Hepatocyte (in vitro differentiated cells): ENCODE data around the gene NEK10. TPM values are rescaled to one million over a fixed set of nuclear protein-coding genes. Genes with fewer than 3 reads are reported as not detected.

ENCODE experiments used
- DNase-seq: peaks from one replicate; pipeline ENCODE4 v3.0.0-alpha.2; 2016; ENCODE audit warnings: low spot score
- H2AFZ ChIP-seq: fragments of 200-600 bp; sonication (generic); 2 replicates; pipeline ENCODE4 v1.6.0; 2016; ENCODE audit warnings: antibody characterized with exemption, mild to moderate bottlenecking
- H3K27ac ChIP-seq: fragments of 200-600 bp; sonication (generic); 2 replicates; pipeline ENCODE4 v1.5.1; 2016; ENCODE audit warnings: mild to moderate bottlenecking
- H3K27me3 ChIP-seq: fragments of 200-600 bp; sonication (generic); 2 replicates; pipeline ENCODE4 v1.6.1; 2016
- H3K36me3 ChIP-seq: fragments of 200-600 bp; sonication (generic); replicated peaks from 2 replicates; pipeline ENCODE4 v1.5.1; 2016; ENCODE audit warnings: low read depth; ENCODE audit not compliant: insufficient read depth
- H3K4me1 ChIP-seq: fragments of 200-600 bp; sonication (generic); 2 replicates; pipeline ENCODE4 v1.5.1; 2016; ENCODE audit warnings: mild to moderate bottlenecking, moderate library complexity; ENCODE audit not compliant: insufficient read depth
- H3K4me2 ChIP-seq: fragments of 200-600 bp; sonication (generic); 2 replicates; pipeline ENCODE4 v1.6.0; 2016
- H3K4me3 ChIP-seq: fragments of 200-600 bp; sonication (generic); 2 replicates; pipeline ENCODE4 v1.5.1; 2016; ENCODE audit warnings: mild to moderate bottlenecking
- H3K79me2 ChIP-seq: fragments of 200-600 bp; sonication (generic); 2 replicates; pipeline ENCODE4 v1.6.0; 2017; ENCODE audit warnings: mild to moderate bottlenecking
- H3K9me2 ChIP-seq: fragments of 200-600 bp; sonication (generic); replicated peaks from 2 replicates; pipeline ENCODE4 v1.6.0; 2017; ENCODE audit warnings: mild to moderate bottlenecking; ENCODE audit not compliant: insufficient read depth
- H3K9me3 ChIP-seq: fragments of 200-600 bp; sonication (generic); 2 replicates; pipeline ENCODE4 v1.5.1; 2016; ENCODE audit warnings: low read depth, mild to moderate bottlenecking
- H4K20me1 ChIP-seq: fragments of 200-600 bp; sonication (generic); 2 replicates; pipeline ENCODE4 v1.6.0; 2016; ENCODE audit warnings: mild to moderate bottlenecking; ENCODE audit not compliant: insufficient read depth, poor library complexity, severe bottlenecking
- CTCF ChIP-seq: fragments of 200-600 bp; sonication (generic); IDR thresholded peaks from 2 replicates; pipeline ENCODE4 v1.5.1; 2016; ENCODE audit warnings: antibody characterized with exemption, mild to moderate bottlenecking; ENCODE audit not compliant: poor library complexity
- EZH2 ChIP-seq: fragments of 200-600 bp; sonication (generic); IDR thresholded peaks from 2 replicates; pipeline ENCODE4 v1.6.1; 2016; ENCODE audit warnings: antibody characterized with exemption, mild to moderate bottlenecking, borderline replicate concordance
- EZH2phosphoT487 ChIP-seq: fragments of 200-600 bp; sonication (generic); IDR thresholded peaks from one replicate; pipeline ENCODE4 v1.6.1; 2018; ENCODE audit warnings: antibody characterized with exemption, mild to moderate bottlenecking, low read depth, moderate library complexity; ENCODE audit not compliant: unreplicated experiment, severe bottlenecking
- WGBS: methylation state at CpG from one replicate; pipeline ENCODE4 v1.1.6; 2016; ENCODE audit warnings: low lambda C conversion rate; ENCODE audit errors: missing lambda C conversion rate; 5-methylcytosine and 5-hydroxymethylcytosine counted together
- polyA plus RNA-seq: library from polyadenylated mRNA; unstranded; fragments of >200 nt; fragmentation: Nextera tagmentation; extraction: Ambion mirVana; gene quantifications from 2 replicates; pipeline ENCODE4 v1.2.1, GENCODE V29; 2016
- total RNA-seq: library from RNA; depleted of rRNA; stranded (reverse); fragments of >200 nt; gene quantifications from 2 replicates; pipeline ENCODE4 v1.2.3, GENCODE V29; 2014

The NEK10 gene
- total and polyA plus RNA-seq, 2 experiments from 2014 or later: 0.13 to 2.0 TPM

- Histone ChIP-seq H3K27ac (no peak overlapping the region), H3K4me3 (no peak overlapping the region), H4K20me1 (no peaks in the 10 kb centered on the region), H3K4me1 (no peaks in the 10 kb centered on the region), H2AFZ (no peak overlapping the region), H3K27me3 (no peaks in the 10 kb centered on the region), H3K79me2 (no peaks in the 10 kb centered on the region), H3K36me3 (no peaks in the 10 kb centered on the region), H3K9me2 (no peaks in the 10 kb centered on the region), H3K4me2 (no peak overlapping the region), H3K9me3 (no peaks in the 10 kb centered on the region)
- DNase-seq: no peak
- WGBS: 82% methylated on average over 2 of the region's 2 CpGs
- TF ChIP-seq EZH2phosphoT487 (no peak), EZH2 (no peak), CTCF (no peak)
Measured at GRCh38 chr3:27114129-27114528, 255.1 kb downstream of the NEK10 start.

GRCh38 chr3:27110020-27110419, 259.2 kb downstream of the NEK10 start:
- Histone ChIP-seq H2AFZ (no peak overlapping the region), H3K4me3 (no peak overlapping the region), H3K4me2 (no peak overlapping the region), H3K79me2 (no peaks in the 10 kb centered on the region), H3K27me3 (no peaks in the 10 kb centered on the region), H3K27ac (no peak overlapping the region), H3K9me3 (no peaks in the 10 kb centered on the region), H4K20me1 (no peaks in the 10 kb centered on the region), H3K9me2 (no peaks in the 10 kb centered on the region), H3K36me3 (no peaks in the 10 kb centered on the region), H3K4me1 (no peaks in the 10 kb centered on the region)
- 93% methylated on average over 3 of the region's 3 CpGs for WGBS
- no peak for DNase-seq
- TF ChIP-seq EZH2 (no peak), EZH2phosphoT487 (no peak), CTCF (no peak)

GRCh38 chr3:27108322-27108721, 260.9 kb downstream of the NEK10 start:
- Histone ChIP-seq H3K79me2 (no peaks in the 10 kb centered on the region), H3K4me3 (no peak overlapping the region), H3K27me3 (no peaks in the 10 kb centered on the region), H3K4me1 (no peaks in the 10 kb centered on the region), H3K27ac (no peak overlapping the region), H3K9me2 (no peaks in the 10 kb centered on the region), H4K20me1 (no peaks in the 10 kb centered on the region), H3K36me3 (no peaks in the 10 kb centered on the region), H2AFZ (no peak overlapping the region), H3K9me3 (no peaks in the 10 kb centered on the region), H3K4me2 (no peak overlapping the region)
- 90% methylated on average over 4 of the region's 4 CpGs for WGBS
- no peak for DNase-seq
- TF ChIP-seq EZH2phosphoT487 (no peak), EZH2 (no peak)

GRCh38 chr3:27105904-27106303, 263.3 kb downstream of the NEK10 start:
- H3K4me2 ChIP-seq: no peak overlapping the region
- H3K9me2 ChIP-seq: no peaks in the 10 kb centered on the region
- no peak overlapping the region for H3K27ac ChIP-seq
- H3K79me2 ChIP-seq: no peaks in the 10 kb centered on the region
- no peaks in the 10 kb centered on the region for H3K4me1 ChIP-seq
- no peaks in the 10 kb centered on the region for H3K27me3 ChIP-seq
- H4K20me1 ChIP-seq: no peaks in the 10 kb centered on the region
- H3K4me3 ChIP-seq: no peak overlapping the region
- peak; percentile 46 for DNase-seq
- TF ChIP-seq EZH2 (no peak), CTCF (peak; percentile 41), EZH2phosphoT487 (no peak)
- no peak overlapping the region for H2AFZ ChIP-seq
- no peaks in the 10 kb centered on the region for H3K36me3 ChIP-seq
- WGBS: 49% methylated on average over 6 of the region's 6 CpGs
- H3K9me3 ChIP-seq: no peaks in the 10 kb centered on the region
